HUES48 (cell line): ENCODE measurements around the gene HCAR3.
"Not testable (repeated sequence)": the region's sequence is repeated elsewhere in the genome, so short reads cannot be mapped to it uniquely, and the experiment has no call there.

Source experiments
- H3K27ac ChIP-seq: one replicate; pipeline ENCODE4 v1.7.0; 2013; ENCODE audit warnings: low read depth, low read length, inconsistent platforms
- H3K27me3 ChIP-seq: 2 replicates; pipeline ENCODE4 v1.6.1; 2013; ENCODE audit warnings: mild to moderate bottlenecking, low read length; ENCODE audit not compliant: control insufficient read depth, insufficient read depth
- H3K36me3 ChIP-seq: 2 replicates; pipeline ENCODE4 v1.6.1; 2013; ENCODE audit warnings: low read length; ENCODE audit not compliant: control insufficient read depth, insufficient read depth
- H3K4me1 ChIP-seq: 2 replicates; pipeline ENCODE4 v1.6.1; 2013; ENCODE audit warnings: mild to moderate bottlenecking, low read length; ENCODE audit not compliant: control insufficient read depth, insufficient read depth
- H3K4me3 ChIP-seq: 2 replicates; pipeline ENCODE4 v1.5.1; 2013; ENCODE audit warnings: mild to moderate bottlenecking, low read depth, low read length
- H3K9ac ChIP-seq: 2 replicates; pipeline ENCODE4 v1.6.1; 2013; ENCODE audit warnings: mild to moderate bottlenecking, low read depth, low read length, moderate library complexity
- H3K9me3 ChIP-seq: 2 replicates; pipeline ENCODE4 v1.6.1; 2013; ENCODE audit warnings: low read length; ENCODE audit not compliant: control insufficient read depth, insufficient read depth

HCAR3 gene

GRCh38 chr12:122715211-122715610 is 1.4 kb downstream of the HCAR3 start:
- H3K27ac ChIP-seq = not testable (repeated sequence)

GRCh38 chr12:122713491-122714188 is 3.0 kb downstream of the HCAR3 start:
- H3K4me1 ChIP-seq, H3K4me3 ChIP-seq, H3K27ac ChIP-seq, H3K36me3 ChIP-seq, H3K9ac ChIP-seq, H3K9me3 ChIP-seq, H3K27me3 ChIP-seq: not testable (repeated sequence)

More at GRCh38 chr12:122715211-122715610, 1.4 kb downstream of the HCAR3 start:
- not testable (repeated sequence) for H3K9me3 ChIP-seq, H3K27me3 ChIP-seq, H3K36me3 ChIP-seq, H3K4me1 ChIP-seq, H3K9ac ChIP-seq, H3K4me3 ChIP-seq

GRCh38 chr12:122711266-122711665 is 5.3 kb downstream of the HCAR3 start:
- not testable (repeated sequence) for H3K9me3 ChIP-seq, H3K4me1 ChIP-seq, H3K27ac ChIP-seq, H3K27me3 ChIP-seq, H3K36me3 ChIP-seq, H3K9ac ChIP-seq, H3K4me3 ChIP-seq

- not testable (repeated sequence) for H3K27me3 ChIP-seq, H3K36me3 ChIP-seq, H3K9ac ChIP-seq, H3K4me1 ChIP-seq, H3K27ac ChIP-seq, H3K4me3 ChIP-seq, H3K9me3 ChIP-seq
Measured at GRCh38 chr12:122710341-122710740, 6.3 kb downstream of the HCAR3 start.

- H3K4me1 ChIP-seq, H3K4me3 ChIP-seq, H3K36me3 ChIP-seq, H3K9me3 ChIP-seq, H3K27me3 ChIP-seq, H3K9ac ChIP-seq, H3K27ac ChIP-seq: not testable (repeated sequence)
Measured at GRCh38 chr12:122709287-122709686, 7.3 kb downstream of the HCAR3 start.

GRCh38 chr12:122703841-122704240 is 12.8 kb downstream of the HCAR3 start:
- not testable (repeated sequence) for H3K27ac ChIP-seq, H3K36me3 ChIP-seq, H3K9ac ChIP-seq, H3K27me3 ChIP-seq, H3K4me3 ChIP-seq, H3K4me1 ChIP-seq, H3K9me3 ChIP-seq

- H3K36me3 ChIP-seq, H3K4me3 ChIP-seq: not testable (repeated sequence)
Measured at GRCh38 chr12:122702890-122703611, 13.6 kb downstream of the HCAR3 start, which contains the start of gene HCAR2. HCAR2 (minus strand) TSS chr12:122703357; CDS start chr12:122703283, 74 bp downstream.

GRCh38 chr12:122701481-122701880 is 15.1 kb downstream of the HCAR3 start:
- H3K36me3 ChIP-seq, H3K9me3 ChIP-seq, H3K9ac ChIP-seq, H3K4me1 ChIP-seq, H3K4me3 ChIP-seq, H3K27me3 ChIP-seq, H3K27ac ChIP-seq: not testable (repeated sequence)

More at GRCh38 chr12:122702890-122703611, 13.6 kb downstream of the HCAR3 start, which contains the start of gene HCAR2:
- H3K27ac ChIP-seq, H3K27me3 ChIP-seq, H3K9ac ChIP-seq, H3K4me1 ChIP-seq, H3K9me3 ChIP-seq: not testable (repeated sequence)

- H3K9ac ChIP-seq, H3K27ac ChIP-seq, H3K4me3 ChIP-seq, H3K27me3 ChIP-seq, H3K4me1 ChIP-seq, H3K36me3 ChIP-seq, H3K9me3 ChIP-seq: not testable (repeated sequence)
Measured at GRCh38 chr12:122700038-122700710, 16.4 kb downstream of the HCAR3 start.

- H3K27ac ChIP-seq, H3K27me3 ChIP-seq, H3K9ac ChIP-seq, H3K9me3 ChIP-seq, H3K4me3 ChIP-seq, H3K36me3 ChIP-seq, H3K4me1 ChIP-seq: not testable (repeated sequence)
Measured at GRCh38 chr12:122696922-122697321, 19.7 kb downstream of the HCAR3 start.

GRCh38 chr12:122691566-122691965 is 25.0 kb downstream of the HCAR3 start:
- no peaks in the 10 kb centered on the region for H3K27me3 ChIP-seq
- H3K9me3 ChIP-seq = no peaks in the 10 kb centered on the region
- peaks cover 5% of the 10 kb centered on the region; the same call in 1 of the 2 replicates for H3K4me1 ChIP-seq
- H3K27ac ChIP-seq = no peak overlapping the region
- no peak overlapping the region for H3K9ac ChIP-seq
- no peak overlapping the region for H3K4me3 ChIP-seq
- no peaks in the 10 kb centered on the region for H3K36me3 ChIP-seq
